Osteocyte (in vitro differentiated cells): ENCODE results near the gene EIF3M. TPM values are rescaled to one million over a fixed set of nuclear protein-coding genes. Genes with fewer than 3 reads are reported as not detected.

ENCODE experiments used
- DNase-seq: peaks from one replicate; pipeline ENCODE4 v3.0.0; 2021; ENCODE audit warnings: mixed read lengths; ENCODE audit not compliant: unreplicated experiment; ENCODE audit errors: extremely low spot score
- H3K27ac Mint-ChIP-seq: one replicate; pipeline ENCODE4 v1.8.0; 2021; ENCODE audit warnings: mild to moderate bottlenecking, mixed read lengths; ENCODE audit not compliant: unreplicated experiment
- H3K27me3 Mint-ChIP-seq: one replicate; pipeline ENCODE4 v1.8.0; 2021; ENCODE audit warnings: mixed read lengths; ENCODE audit not compliant: unreplicated experiment
- H3K36me3 Mint-ChIP-seq: one replicate; pipeline ENCODE4 v1.8.0; 2021; ENCODE audit warnings: mixed read lengths; ENCODE audit not compliant: unreplicated experiment
- H3K4me1 Mint-ChIP-seq: one replicate; pipeline ENCODE4 v1.8.0; 2021; ENCODE audit warnings: mixed read lengths; ENCODE audit not compliant: unreplicated experiment
- H3K4me3 Mint-ChIP-seq: one replicate; pipeline ENCODE4 v1.8.0; 2021; ENCODE audit warnings: mild to moderate bottlenecking, moderate library complexity, mixed read lengths; ENCODE audit not compliant: unreplicated experiment
- H3K9me3 Mint-ChIP-seq: one replicate; pipeline ENCODE4 v1.8.0; 2021; ENCODE audit warnings: mixed read lengths; ENCODE audit not compliant: unreplicated experiment
- CTCF ChIP-seq: fragments of 200-600 bp; sonication (generic); IDR thresholded peaks from 2 replicates; pipeline ENCODE4 v1.5.0; 2021; ENCODE audit warnings: antibody characterized with exemption, mild to moderate bottlenecking, moderate library complexity
- total RNA-seq: library from RNA; stranded (reverse); gene quantifications from 2 replicates; pipeline ENCODE4 v1.2.1, GENCODE V29; 2021

EIF3M gene
- total RNA-seq, 1 donor from 2014 or later: 227 TPM

GRCh38 chr11:32575070-32575469, 8.6 kb upstream of the EIF3M start:
- no peak for TF ChIP-seq CTCF

GRCh38 chr11:32576456-32576855, 7.2 kb upstream of the EIF3M start:
- H3K27ac Mint-ChIP-seq: no peak overlapping the region
- H3K4me3 Mint-ChIP-seq: no peak overlapping the region
- no peak for DNase-seq
- H3K27me3 Mint-ChIP-seq: peaks cover 22% of the 10 kb centered on the region
- no peaks in the 10 kb centered on the region for H3K4me1 Mint-ChIP-seq
- H3K36me3 Mint-ChIP-seq: no peaks in the 10 kb centered on the region
- no peaks in the 10 kb centered on the region for H3K9me3 Mint-ChIP-seq
- TF ChIP-seq CTCF: no peak

More at GRCh38 chr11:32575070-32575469, 8.6 kb upstream of the EIF3M start:
- H3K36me3 Mint-ChIP-seq: no peaks in the 10 kb centered on the region
- H3K9me3 Mint-ChIP-seq: no peaks in the 10 kb centered on the region
- H3K4me3 Mint-ChIP-seq: no peak overlapping the region
- peaks cover 33% of the 10 kb centered on the region for H3K27me3 Mint-ChIP-seq
- H3K27ac Mint-ChIP-seq: no peak overlapping the region
- H3K4me1 Mint-ChIP-seq: no peaks in the 10 kb centered on the region
- no peak for DNase-seq

GRCh38 chr11:32580967-32581366, 2.7 kb upstream of the EIF3M start:
- no peak overlapping the region for H3K4me3 Mint-ChIP-seq
- no peak overlapping the region for H3K27ac Mint-ChIP-seq
- H3K36me3 Mint-ChIP-seq: no peaks in the 10 kb centered on the region
- no peaks in the 10 kb centered on the region for H3K9me3 Mint-ChIP-seq
- TF ChIP-seq CTCF: no peak
- H3K27me3 Mint-ChIP-seq: peaks cover 7% of the 10 kb centered on the region
- no peak for DNase-seq
- peaks cover 15% of the 10 kb centered on the region for H3K4me1 Mint-ChIP-seq

- TF ChIP-seq CTCF: no peak
- H3K9me3 Mint-ChIP-seq: no peaks in the 10 kb centered on the region
- H3K27ac Mint-ChIP-seq: no peak overlapping the region
- H3K4me1 Mint-ChIP-seq: peaks cover 21% of the 10 kb centered on the region
- no peaks in the 10 kb centered on the region for H3K36me3 Mint-ChIP-seq
- no peak overlapping the region for H3K4me3 Mint-ChIP-seq
- peaks cover 7% of the 10 kb centered on the region for H3K27me3 Mint-ChIP-seq
- no peak for DNase-seq
Observed at GRCh38 chr11:32581556-32581955, 2.1 kb upstream of the EIF3M start.

GRCh38 chr11:32584921-32585320, 1.3 kb downstream of the EIF3M start:
- Mint-ChIP-seq H3K9me3 (no peaks in the 10 kb centered on the region), H3K36me3 (peaks cover 8% of the 10 kb centered on the region), H3K27me3 (no peaks in the 10 kb centered on the region), H3K27ac (peak overlapping the region; percentile 97), H3K4me1 (peaks cover 27% of the 10 kb centered on the region), H3K4me3 (peak overlapping the region; percentile 97)
- no peak for DNase-seq
- no peak for TF ChIP-seq CTCF
